Smooth muscle cell (in vitro differentiated cells): Measurements from ENCODE around the gene MLLT1. TPM values are rescaled to one million over a fixed set of nuclear protein-coding genes. Genes with fewer than 3 reads are reported as not detected.

Experiments used
- DNase-seq: peaks from one replicate; lab custom pipeline; 2025; ENCODE audit not compliant: unreplicated experiment; lab: John Stamatoyannopoulos, UW
- H2AFZ ChIP-seq: fragments of 200-600 bp; sonication (generic); 2 replicates; pipeline ENCODE4 v1.6.0; 2016; ENCODE audit warnings: antibody characterized with exemption, low read depth, mild to moderate bottlenecking
- H3F3A ChIP-seq: fragments of 200-600 bp; sonication (generic); 2 replicates; pipeline ENCODE4 v1.6.0; 2017; ENCODE audit warnings: antibody characterized with exemption, low read depth
- H3K27ac ChIP-seq: fragments of 200-600 bp; sonication (generic); 2 replicates; pipeline ENCODE4 v1.5.1; 2016; ENCODE audit warnings: low read depth, mild to moderate bottlenecking
- H3K27me3 ChIP-seq: fragments of 200-600 bp; sonication (generic); 2 replicates; pipeline ENCODE4 v1.6.1; 2016; ENCODE audit warnings: low read depth, mild to moderate bottlenecking
- H3K36me3 ChIP-seq: fragments of 200-600 bp; sonication (generic); 2 replicates; pipeline ENCODE4 v1.5.1; 2016; ENCODE audit warnings: low read depth
- H3K4me1 ChIP-seq: fragments of 200-600 bp; sonication (generic); 2 replicates; pipeline ENCODE4 v1.5.1; 2016; ENCODE audit warnings: low read depth
- H3K4me2 ChIP-seq: fragments of 200-600 bp; sonication (generic); 2 replicates; pipeline ENCODE4 v1.6.0; 2016; ENCODE audit warnings: mild to moderate bottlenecking
- H3K4me3 ChIP-seq: fragments of 200-600 bp; sonication (generic); 2 replicates; pipeline ENCODE4 v1.5.1; 2016; ENCODE audit warnings: mild to moderate bottlenecking
- H3K79me2 ChIP-seq: fragments of 200-600 bp; sonication (generic); 2 replicates; pipeline ENCODE4 v1.6.0; 2016; ENCODE audit warnings: low read depth, mild to moderate bottlenecking
- H3K9ac ChIP-seq: fragments of 200-600 bp; sonication (generic); 2 replicates; pipeline ENCODE4 v1.6.0; 2016; ENCODE audit warnings: low read depth
- H3K9me3 ChIP-seq: fragments of 200-600 bp; sonication (generic); replicated peaks from 2 replicates; pipeline ENCODE4 v1.5.1; 2016; ENCODE audit warnings: low read depth
- H4K20me1 ChIP-seq: fragments of 200-600 bp; sonication (generic); 2 replicates; pipeline ENCODE4 v1.6.0; 2016; ENCODE audit warnings: low read depth
- CTCF ChIP-seq: fragments of 200-600 bp; sonication (generic); IDR thresholded peaks from 2 replicates; pipeline ENCODE4 v1.5.1; 2017; ENCODE audit warnings: borderline replicate concordance, mild to moderate bottlenecking, antibody characterized with exemption; ENCODE audit not compliant: insufficient read depth, poor library complexity, severe bottlenecking
- WGBS: methylation state at CpG from one replicate; pipeline ENCODE4 v1.1.7; 2016; ENCODE audit warnings: low lambda C conversion rate; 5-methylcytosine and 5-hydroxymethylcytosine counted together
- polyA plus RNA-seq: library from polyadenylated mRNA; unstranded; fragments of >200 nt; fragmentation: Nextera tagmentation; extraction: Ambion mirVana; gene quantifications from 2 replicates; pipeline ENCODE4 v1.2.1, GENCODE V29; 2016
- total RNA-seq: library from RNA; depleted of rRNA; stranded (reverse); fragments of >200 nt; gene quantifications from 2 replicates; pipeline ENCODE4 v1.2.3, GENCODE V29; 2014

The MLLT1 gene
- total and polyA plus RNA-seq, 2 experiments from 2014 or later = 18.8 to 27.3 TPM

GRCh38 chr19:6238256-6238642, 41.5 kb downstream of the MLLT1 start:
- Histone ChIP-seq H3K27me3 (no peaks in the 10 kb centered on the region), H3K4me2 (no peak overlapping the region), H3K36me3 (no peaks in the 10 kb centered on the region), H4K20me1 (peaks cover 100% of the 10 kb centered on the region), H3F3A (no peaks in the 10 kb centered on the region), H3K27ac (no peak overlapping the region), H3K9me3 (no peaks in the 10 kb centered on the region), H3K4me3 (no peak overlapping the region), H2AFZ (no peak overlapping the region), H3K79me2 (peaks cover 99% of the 10 kb centered on the region), H3K4me1 (peaks cover 6% of the 10 kb centered on the region), H3K9ac (no peak overlapping the region)
- no peak for TF ChIP-seq CTCF
- 90% methylated on average over 6 of the region's 6 CpGs for WGBS
- DNase-seq = no peak

GRCh38 chr19:6236310-6237291, 43.2 kb downstream of the MLLT1 start:
- no peaks in the 10 kb centered on the region for H3F3A ChIP-seq
- H3K4me1 ChIP-seq = peaks cover 10% of the 10 kb centered on the region
- H3K4me3 ChIP-seq = no peak overlapping the region
- no peaks in the 10 kb centered on the region for H3K36me3 ChIP-seq
- H4K20me1 ChIP-seq = peaks cover 100% of the 10 kb centered on the region
- no peak overlapping the region for H3K4me2 ChIP-seq
- H3K9ac ChIP-seq = no peak overlapping the region
- no peak overlapping the region for H2AFZ ChIP-seq
- TF ChIP-seq CTCF = no peak
- no peaks in the 10 kb centered on the region for H3K9me3 ChIP-seq
- peaks cover 93% of the 10 kb centered on the region for H3K79me2 ChIP-seq
- no peaks in the 10 kb centered on the region for H3K27me3 ChIP-seq
- H3K27ac ChIP-seq = no peak overlapping the region
- WGBS = 95% methylated on average over 35 of the region's 39 CpGs
- no peak for DNase-seq

GRCh38 chr19:6235031-6235951, 44.5 kb downstream of the MLLT1 start:
- Histone ChIP-seq H4K20me1 (peaks cover 100% of the 10 kb centered on the region), H2AFZ (no peak overlapping the region), H3K4me1 (peaks cover 10% of the 10 kb centered on the region), H3K27ac (no peak overlapping the region), H3K36me3 (no peaks in the 10 kb centered on the region), H3K4me3 (no peak overlapping the region), H3F3A (no peaks in the 10 kb centered on the region), H3K79me2 (peaks cover 94% of the 10 kb centered on the region), H3K9ac (no peak overlapping the region), H3K4me2 (no peak overlapping the region), H3K27me3 (no peaks in the 10 kb centered on the region), H3K9me3 (no peaks in the 10 kb centered on the region)
- no peak for DNase-seq
- no peak for TF ChIP-seq CTCF
- WGBS = 93% methylated on average over 24 of the region's 26 CpGs
